ENCODE data around the gene SOX8. TPM values are rescaled to one million over a fixed set of nuclear protein-coding genes. Genes with fewer than 3 reads are reported as not detected.

The SOX8 gene
- total and polyA plus RNA-seq, 2 donors (not counting 1 experiment from before 2014, with no cell fraction given), result 0.03 TPM; not detected in 1

GRCh38 chr16:986925-987582, 5.5 kb downstream of the SOX8 start:
- H3K27ac ChIP-seq (ENCODE audit: insufficient read depth, low read length), result no peak overlapping the region
- no peak overlapping the region for H2AFZ ChIP-seq (ENCODE audit: low read length)
- no peak for DNase-seq (ENCODE audit: low read depth in 2 of 2)
- no peaks in the 10 kb centered on the region for H3K79me2 ChIP-seq (ENCODE audit: control insufficient read depth, insufficient read depth, low read length)
- no peaks in the 10 kb centered on the region for H3K9me3 ChIP-seq (ENCODE audit: control insufficient read depth, insufficient read depth, low read depth, low read length)
- H3K36me3 ChIP-seq (ENCODE audit: control insufficient read depth, insufficient read depth, low read length), result no peaks in the 10 kb centered on the region
- peaks cover 18% of the 10 kb centered on the region for H3K27me3 ChIP-seq (ENCODE audit: control insufficient read depth, insufficient read depth, low read length)
- TF ChIP-seq CTCF (conservative IDR thresholded peaks at IDR 0.05 in 1 of 2, IDR thresholded peaks at IDR 0.05 in 1 of 2; ENCODE audit: low read depth in 1 of 2, low read length in 2 of 2), result no peak
- no peak for TF ChIP-seq EZH2 (IDR thresholded peaks at IDR 0.05; ENCODE audit: low read length, missing control alignments)
- H3K4me3 ChIP-seq (replicated peaks in 1 of 4; ENCODE audit: control extremely low read depth in 1 of 4, insufficient read depth in 1 of 4, low read depth in 3 of 4, low read length in 4 of 4), result no peak overlapping the region
- H4K20me1 ChIP-seq (ENCODE audit: control insufficient read depth, extremely low read depth, insufficient read depth, low read length), result no peaks in the 10 kb centered on the region
- H3K4me1 ChIP-seq (ENCODE audit: control insufficient read depth, extremely low read depth, insufficient read depth, low read length), result no peaks in the 10 kb centered on the region
- no peak overlapping the region for H3K9ac ChIP-seq (ENCODE audit: insufficient read depth, low read length)
- H3K4me2 ChIP-seq (ENCODE audit: extremely low read depth, insufficient read depth, low read length), result no peak overlapping the region

GRCh38 chr16:987906-988305, 6.3 kb downstream of the SOX8 start:
- Histone ChIP-seq H3K9me3 (ENCODE audit: control insufficient read depth, insufficient read depth, low read depth, low read length) (no peaks in the 10 kb centered on the region), H3K27me3 (ENCODE audit: control insufficient read depth, insufficient read depth, low read length) (peaks cover 9% of the 10 kb centered on the region), H3K79me2 (ENCODE audit: control insufficient read depth, insufficient read depth, low read length) (no peaks in the 10 kb centered on the region), H3K36me3 (ENCODE audit: control insufficient read depth, insufficient read depth, low read length) (no peaks in the 10 kb centered on the region), H3K9ac (ENCODE audit: insufficient read depth, low read length) (no peak overlapping the region), H3K4me1 (ENCODE audit: control insufficient read depth, extremely low read depth, insufficient read depth, low read length) (no peaks in the 10 kb centered on the region), H2AFZ (ENCODE audit: low read length) (no peak overlapping the region), H3K4me3 (replicated peaks in 1 of 4; ENCODE audit: control extremely low read depth in 1 of 4, insufficient read depth in 1 of 4, low read depth in 3 of 4, low read length in 4 of 4) (no peak overlapping the region), H4K20me1 (ENCODE audit: control insufficient read depth, extremely low read depth, insufficient read depth, low read length) (no peaks in the 10 kb centered on the region), H3K27ac (ENCODE audit: insufficient read depth, low read length) (no peak overlapping the region), H3K4me2 (ENCODE audit: extremely low read depth, insufficient read depth, low read length) (no peak overlapping the region)
- no peak for TF ChIP-seq CTCF (conservative IDR thresholded peaks at IDR 0.05 in 1 of 2, IDR thresholded peaks at IDR 0.05 in 1 of 2; ENCODE audit: low read depth in 1 of 2, low read length in 2 of 2)
- TF ChIP-seq EZH2 (IDR thresholded peaks at IDR 0.05; ENCODE audit: low read length, missing control alignments), result no peak
- no peak for DNase-seq (ENCODE audit: low read depth in 2 of 2)

DNA sequence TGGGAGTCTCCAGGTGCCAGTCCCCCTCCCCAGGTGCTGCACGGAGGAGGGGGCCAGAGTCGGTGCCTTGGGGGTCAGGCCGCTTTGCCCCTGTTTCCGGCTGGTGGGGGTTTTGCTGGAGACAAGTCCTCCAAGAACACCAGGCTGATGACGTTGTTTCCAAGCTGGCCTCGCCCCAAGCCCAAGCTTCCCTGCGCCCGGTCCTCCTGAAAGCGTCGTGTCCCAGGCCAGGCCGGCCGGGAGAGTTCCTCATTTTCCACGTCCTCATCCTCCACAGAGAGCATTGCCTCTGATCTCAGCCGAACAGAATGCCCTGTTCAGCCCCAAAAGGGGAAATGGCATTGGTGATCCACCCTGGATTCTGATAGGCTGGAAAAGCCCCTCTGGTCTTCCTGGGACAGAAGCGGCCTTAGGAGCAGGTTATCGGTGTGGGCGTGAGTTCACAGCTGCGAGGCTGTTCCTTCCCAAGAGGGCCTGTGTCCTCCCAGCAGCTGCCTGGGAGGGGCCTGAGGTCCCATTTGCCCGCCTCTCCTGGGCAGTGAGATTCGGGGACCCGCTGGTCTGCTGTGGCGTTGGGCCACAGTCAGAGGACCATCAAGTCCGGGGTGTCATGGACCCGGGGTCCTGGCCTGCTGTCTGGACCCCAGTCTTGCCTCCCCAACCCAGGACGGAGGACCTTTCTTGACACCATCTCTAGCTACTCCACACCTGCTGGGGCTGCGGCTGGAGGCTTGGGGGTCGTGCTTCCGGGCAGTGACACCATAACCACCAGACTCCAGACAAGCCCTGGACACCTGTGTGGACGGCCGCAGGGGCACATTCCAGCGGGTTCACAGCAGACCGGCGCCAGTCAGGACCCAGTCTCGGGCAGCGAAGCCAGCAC, 7.1 kb downstream of the SOX8 start:
- no peaks in the 10 kb centered on the region for H3K79me2 ChIP-seq (ENCODE audit: control insufficient read depth, insufficient read depth, low read length)
- peaks cover 1% of the 10 kb centered on the region for H3K27me3 ChIP-seq (ENCODE audit: control insufficient read depth, insufficient read depth, low read length)
- no peak overlapping the region for H3K9ac ChIP-seq (ENCODE audit: insufficient read depth, low read length)
- no peaks in the 10 kb centered on the region for H3K36me3 ChIP-seq (ENCODE audit: control insufficient read depth, insufficient read depth, low read length)
- no peak overlapping the region for H2AFZ ChIP-seq (ENCODE audit: low read length)
- no peak for DNase-seq (ENCODE audit: low read depth in 2 of 2)
- no peaks in the 10 kb centered on the region for H3K9me3 ChIP-seq (ENCODE audit: control insufficient read depth, insufficient read depth, low read depth, low read length)
- H3K4me2 ChIP-seq (ENCODE audit: extremely low read depth, insufficient read depth, low read length), result no peak overlapping the region
- TF ChIP-seq EZH2 (IDR thresholded peaks at IDR 0.05; ENCODE audit: low read length, missing control alignments) (no peak), CTCF (conservative IDR thresholded peaks at IDR 0.05 in 1 of 2, IDR thresholded peaks at IDR 0.05 in 1 of 2; ENCODE audit: low read depth in 1 of 2, low read length in 2 of 2) (no peak)
- no peak overlapping the region for H3K4me3 ChIP-seq (replicated peaks in 1 of 4; ENCODE audit: control extremely low read depth in 1 of 4, insufficient read depth in 1 of 4, low read depth in 3 of 4, low read length in 4 of 4)
- no peak overlapping the region for H3K27ac ChIP-seq (ENCODE audit: insufficient read depth, low read length)
- no peaks in the 10 kb centered on the region for H4K20me1 ChIP-seq (ENCODE audit: control insufficient read depth, extremely low read depth, insufficient read depth, low read length)
- H3K4me1 ChIP-seq (ENCODE audit: control insufficient read depth, extremely low read depth, insufficient read depth, low read length), result no peaks in the 10 kb centered on the region

Data from fibroblast of lung (primary cell).